Neural progenitor cell (in vitro differentiated cells): ENCODE results near the gene SEPTIN11.

Source experiments
- EZH2 ChIP-seq: fragments of 200-600 bp; sonication (generic); IDR thresholded peaks from 2 replicates; pipeline ENCODE4 v1.6.1; 2017; ENCODE audit warnings: antibody characterized with exemption, mild to moderate bottlenecking, moderate library complexity
- EZH2phosphoT487 ChIP-seq: fragments of 200-600 bp; sonication (generic); IDR thresholded peaks from 2 replicates; pipeline ENCODE4 v1.6.1; 2017; ENCODE audit warnings: antibody characterized with exemption
- TF ChIP-seq, protein P1 (sequence below): fragments of 200-600 bp; sonication (generic); IDR thresholded peaks from 2 replicates; pipeline ENCODE4 v1.5.1; 2017; ENCODE audit warnings: antibody characterized with exemption, mild to moderate bottlenecking

GRCh38 chr4:76977736-76978350 lies 28.3 kb downstream of the SEPTIN11 start:
- TF ChIP-seq, protein P1, sequence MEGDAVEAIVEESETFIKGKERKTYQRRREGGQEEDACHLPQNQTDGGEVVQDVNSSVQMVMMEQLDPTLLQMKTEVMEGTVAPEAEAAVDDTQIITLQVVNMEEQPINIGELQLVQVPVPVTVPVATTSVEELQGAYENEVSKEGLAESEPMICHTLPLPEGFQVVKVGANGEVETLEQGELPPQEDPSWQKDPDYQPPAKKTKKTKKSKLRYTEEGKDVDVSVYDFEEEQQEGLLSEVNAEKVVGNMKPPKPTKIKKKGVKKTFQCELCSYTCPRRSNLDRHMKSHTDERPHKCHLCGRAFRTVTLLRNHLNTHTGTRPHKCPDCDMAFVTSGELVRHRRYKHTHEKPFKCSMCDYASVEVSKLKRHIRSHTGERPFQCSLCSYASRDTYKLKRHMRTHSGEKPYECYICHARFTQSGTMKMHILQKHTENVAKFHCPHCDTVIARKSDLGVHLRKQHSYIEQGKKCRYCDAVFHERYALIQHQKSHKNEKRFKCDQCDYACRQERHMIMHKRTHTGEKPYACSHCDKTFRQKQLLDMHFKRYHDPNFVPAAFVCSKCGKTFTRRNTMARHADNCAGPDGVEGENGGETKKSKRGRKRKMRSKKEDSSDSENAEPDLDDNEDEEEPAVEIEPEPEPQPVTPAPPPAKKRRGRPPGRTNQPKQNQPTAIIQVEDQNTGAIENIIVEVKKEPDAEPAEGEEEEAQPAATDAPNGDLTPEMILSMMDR, result no peak
- TF ChIP-seq EZH2phosphoT487 (no peak), EZH2 (no peak)
